ENCODE data around the gene KRT74.

KRT74 gene

GRCh38 chr12:52535574-52535973 lies 38.1 kb downstream of the KRT74 start:
- DNase-seq (ENCODE audit: low read depth), result no peak

GRCh38 chr12:52534482-52534881 lies 39.2 kb downstream of the KRT74 start:
- DNase-seq (ENCODE audit: low read depth), result no peak

GRCh38 chr12:52533686-52534470 lies 39.8 kb downstream of the KRT74 start:
- no peak for DNase-seq (ENCODE audit: low read depth)

GRCh38 chr12:52532636-52533035 lies 41.0 kb downstream of the KRT74 start:
- DNase-seq (ENCODE audit: low read depth), result no peak

GRCh38 chr12:52531566-52532300 lies 41.9 kb downstream of the KRT74 start:
- no peak for DNase-seq (ENCODE audit: low read depth)

GRCh38 chr12:52530905-52531304 lies 42.7 kb downstream of the KRT74 start:
- no peak for DNase-seq (ENCODE audit: low read depth)

- no peak for DNase-seq (ENCODE audit: low read depth)
These were observed 43.3 kb downstream of the KRT74 start for GRCh38 chr12:52530366-52530765.

GRCh38 chr12:52529846-52530245 lies 43.8 kb downstream of the KRT74 start:
- DNase-seq (ENCODE audit: low read depth), result no peak

GRCh38 chr12:52529417-52529816 lies 44.2 kb downstream of the KRT74 start:
- no peak for DNase-seq (ENCODE audit: low read depth)

GRCh38 chr12:52528641-52529143 lies 45.0 kb downstream of the KRT74 start:
- no peak for DNase-seq (ENCODE audit: low read depth)

GRCh38 chr12:52527121-52527800 lies 46.4 kb downstream of the KRT74 start:
- no peak for DNase-seq (ENCODE audit: low read depth)

- no peak for DNase-seq (ENCODE audit: low read depth)
These were observed 47.1 kb downstream of the KRT74 start for GRCh38 chr12:52526511-52526951.

GRCh38 chr12:52525661-52526499 lies 47.8 kb downstream of the KRT74 start:
- no peak for DNase-seq (ENCODE audit: low read depth)

- no peak for DNase-seq (ENCODE audit: low read depth)
These were observed 48.6 kb downstream of the KRT74 start for GRCh38 chr12:52524898-52525591.

GRCh38 chr12:52524241-52524897 lies 49.3 kb downstream of the KRT74 start:
- DNase-seq (ENCODE audit: low read depth), result no peak

GRCh38 chr12:52523824-52524223 lies 49.8 kb downstream of the KRT74 start:
- DNase-seq (ENCODE audit: low read depth), result no peak

GRCh38 chr12:52522346-52523011 lies 51.2 kb downstream of the KRT74 start:
- DNase-seq (ENCODE audit: low read depth), result no peak

GRCh38 chr12:52521568-52522266 lies 51.9 kb downstream of the KRT74 start:
- DNase-seq (ENCODE audit: low read depth), result no peak

GRCh38 chr12:52521175-52521567 lies 52.5 kb downstream of the KRT74 start:
- DNase-seq (ENCODE audit: low read depth), result no peak
